Measurements from ENCODE around the gene NEO1. TPM values are rescaled to one million over a fixed set of nuclear protein-coding genes. Genes with fewer than 3 reads are reported as not detected.
A peak's percentile ranks its signal among the peaks of the same experiment; 100 is the strongest.

NEO1 gene, protein sequence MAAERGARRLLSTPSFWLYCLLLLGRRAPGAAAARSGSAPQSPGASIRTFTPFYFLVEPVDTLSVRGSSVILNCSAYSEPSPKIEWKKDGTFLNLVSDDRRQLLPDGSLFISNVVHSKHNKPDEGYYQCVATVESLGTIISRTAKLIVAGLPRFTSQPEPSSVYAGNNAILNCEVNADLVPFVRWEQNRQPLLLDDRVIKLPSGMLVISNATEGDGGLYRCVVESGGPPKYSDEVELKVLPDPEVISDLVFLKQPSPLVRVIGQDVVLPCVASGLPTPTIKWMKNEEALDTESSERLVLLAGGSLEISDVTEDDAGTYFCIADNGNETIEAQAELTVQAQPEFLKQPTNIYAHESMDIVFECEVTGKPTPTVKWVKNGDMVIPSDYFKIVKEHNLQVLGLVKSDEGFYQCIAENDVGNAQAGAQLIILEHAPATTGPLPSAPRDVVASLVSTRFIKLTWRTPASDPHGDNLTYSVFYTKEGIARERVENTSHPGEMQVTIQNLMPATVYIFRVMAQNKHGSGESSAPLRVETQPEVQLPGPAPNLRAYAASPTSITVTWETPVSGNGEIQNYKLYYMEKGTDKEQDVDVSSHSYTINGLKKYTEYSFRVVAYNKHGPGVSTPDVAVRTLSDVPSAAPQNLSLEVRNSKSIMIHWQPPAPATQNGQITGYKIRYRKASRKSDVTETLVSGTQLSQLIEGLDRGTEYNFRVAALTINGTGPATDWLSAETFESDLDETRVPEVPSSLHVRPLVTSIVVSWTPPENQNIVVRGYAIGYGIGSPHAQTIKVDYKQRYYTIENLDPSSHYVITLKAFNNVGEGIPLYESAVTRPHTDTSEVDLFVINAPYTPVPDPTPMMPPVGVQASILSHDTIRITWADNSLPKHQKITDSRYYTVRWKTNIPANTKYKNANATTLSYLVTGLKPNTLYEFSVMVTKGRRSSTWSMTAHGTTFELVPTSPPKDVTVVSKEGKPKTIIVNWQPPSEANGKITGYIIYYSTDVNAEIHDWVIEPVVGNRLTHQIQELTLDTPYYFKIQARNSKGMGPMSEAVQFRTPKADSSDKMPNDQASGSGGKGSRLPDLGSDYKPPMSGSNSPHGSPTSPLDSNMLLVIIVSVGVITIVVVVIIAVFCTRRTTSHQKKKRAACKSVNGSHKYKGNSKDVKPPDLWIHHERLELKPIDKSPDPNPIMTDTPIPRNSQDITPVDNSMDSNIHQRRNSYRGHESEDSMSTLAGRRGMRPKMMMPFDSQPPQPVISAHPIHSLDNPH (N-terminal part only)
- 10 to 100 TPM; 14.4 to 15.9 TPM for total RNA-seq

GRCh38 chr15:73051807-73052652 is at the start of gene NEO1:
NEO1 (plus strand) TSS chr15:73052463; CDS start chr15:73052676, 213 bp downstream.
- peak; percentile 74 for DNase-seq (ENCODE audit: low spot score)
- TF ChIP-seq, protein P1, sequence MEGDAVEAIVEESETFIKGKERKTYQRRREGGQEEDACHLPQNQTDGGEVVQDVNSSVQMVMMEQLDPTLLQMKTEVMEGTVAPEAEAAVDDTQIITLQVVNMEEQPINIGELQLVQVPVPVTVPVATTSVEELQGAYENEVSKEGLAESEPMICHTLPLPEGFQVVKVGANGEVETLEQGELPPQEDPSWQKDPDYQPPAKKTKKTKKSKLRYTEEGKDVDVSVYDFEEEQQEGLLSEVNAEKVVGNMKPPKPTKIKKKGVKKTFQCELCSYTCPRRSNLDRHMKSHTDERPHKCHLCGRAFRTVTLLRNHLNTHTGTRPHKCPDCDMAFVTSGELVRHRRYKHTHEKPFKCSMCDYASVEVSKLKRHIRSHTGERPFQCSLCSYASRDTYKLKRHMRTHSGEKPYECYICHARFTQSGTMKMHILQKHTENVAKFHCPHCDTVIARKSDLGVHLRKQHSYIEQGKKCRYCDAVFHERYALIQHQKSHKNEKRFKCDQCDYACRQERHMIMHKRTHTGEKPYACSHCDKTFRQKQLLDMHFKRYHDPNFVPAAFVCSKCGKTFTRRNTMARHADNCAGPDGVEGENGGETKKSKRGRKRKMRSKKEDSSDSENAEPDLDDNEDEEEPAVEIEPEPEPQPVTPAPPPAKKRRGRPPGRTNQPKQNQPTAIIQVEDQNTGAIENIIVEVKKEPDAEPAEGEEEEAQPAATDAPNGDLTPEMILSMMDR (IDR thresholded peaks at IDR 0.05) = no peak
- H3K36me3 ChIP-seq = no peaks in the 10 kb centered on the region
- H3K27me3 ChIP-seq = no peaks in the 10 kb centered on the region
- peak within 1 kb of the TSS; percentile 86 to 92 for H3K4me3 ChIP-seq
- H3K9me3 ChIP-seq = no peaks in the 10 kb centered on the region
- peak within 1 kb of the TSS; percentile 93 to 98 for H3K27ac ChIP-seq
- H3K4me1 ChIP-seq = peaks cover 0 to 17% of the 10 kb centered on the region in 2 donors

DNA sequence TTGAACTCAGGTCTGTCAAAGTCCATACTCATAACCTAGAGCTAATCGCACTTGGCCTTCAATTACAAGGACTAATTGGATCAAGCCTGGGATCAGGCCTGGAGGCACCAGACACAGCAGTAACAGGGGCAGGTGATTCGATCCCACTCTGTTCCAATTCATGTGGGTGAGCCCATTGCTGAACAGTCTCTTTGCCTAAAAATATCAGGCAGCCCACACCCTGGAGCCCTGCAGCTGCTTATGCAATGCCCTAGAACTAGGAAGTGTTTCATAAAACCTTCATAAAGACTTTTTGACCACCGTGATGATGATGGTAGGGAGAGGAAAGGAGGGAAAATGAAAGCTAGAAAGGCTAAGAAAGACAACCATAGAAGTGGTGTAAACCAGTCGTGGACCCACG is 47.8 kb upstream of the NEO1 start:
- Histone ChIP-seq H3K27me3 (no peaks in the 10 kb centered on the region), H3K36me3 (no peaks in the 10 kb centered on the region), H3K9me3 (no peaks in the 10 kb centered on the region), H3K4me1 (no peaks in the 10 kb centered on the region), H3K4me3 (no peak overlapping the region), H3K27ac (no peak overlapping the region)
- no peak for DNase-seq (ENCODE audit: low spot score)
- TF ChIP-seq, protein P1 (IDR thresholded peaks at IDR 0.05) = no peak

DNA sequence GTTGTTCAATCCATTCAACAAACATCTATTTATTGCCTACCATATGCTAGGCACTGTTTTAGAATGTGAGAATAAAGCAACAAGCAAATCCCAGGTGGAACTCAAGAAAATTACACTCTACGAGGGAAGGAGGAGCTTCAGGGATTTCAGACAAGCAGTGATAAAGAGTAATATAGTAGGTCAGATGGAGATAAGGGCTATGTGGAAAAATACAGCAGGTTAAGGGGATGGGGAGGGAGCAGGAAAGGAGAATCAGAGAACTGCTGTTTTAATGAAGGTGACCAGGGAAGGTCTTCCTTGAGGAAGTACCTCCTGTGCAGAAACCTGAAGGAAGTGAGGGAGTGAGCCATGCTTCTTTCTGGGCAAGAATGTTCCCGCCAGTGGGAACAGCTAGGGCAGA is 47.2 kb upstream of the NEO1 start:
- TF ChIP-seq, protein P1 (IDR thresholded peaks at IDR 0.05) = no peak
- H3K4me1 ChIP-seq = no peaks in the 10 kb centered on the region
- H3K27me3 ChIP-seq = no peaks in the 10 kb centered on the region
- no peak overlapping the region for H3K27ac ChIP-seq
- H3K9me3 ChIP-seq = no peaks in the 10 kb centered on the region
- no peak overlapping the region for H3K4me3 ChIP-seq
- no peaks in the 10 kb centered on the region for H3K36me3 ChIP-seq
- DNase-seq (ENCODE audit: low spot score) = no peak

- DNase-seq (ENCODE audit: low spot score) = no peak
- Histone ChIP-seq H3K9me3 (no peaks in the 10 kb centered on the region), H3K4me1 (peaks cover 0 to 3% of the 10 kb centered on the region in 2 donors), H3K36me3 (no peaks in the 10 kb centered on the region), H3K27ac (no peak overlapping the region), H3K27me3 (no peaks in the 10 kb centered on the region), H3K4me3 (no peak overlapping the region)
- TF ChIP-seq, protein P1 (IDR thresholded peaks at IDR 0.05) = no peak
Measured at GRCh38 chr15:73005446-73005845, 46.8 kb upstream of the NEO1 start.

- H3K9me3 ChIP-seq = no peaks in the 10 kb centered on the region
- H3K36me3 ChIP-seq = no peaks in the 10 kb centered on the region
- no peak overlapping the region for H3K4me3 ChIP-seq
- H3K27ac ChIP-seq = no peak overlapping the region
- TF ChIP-seq, protein P1 (IDR thresholded peaks at IDR 0.05) = no peak
- peaks cover 0 to 9% of the 10 kb centered on the region in 2 donors for H3K4me1 ChIP-seq
- H3K27me3 ChIP-seq = no peaks in the 10 kb centered on the region
- DNase-seq (ENCODE audit: low spot score) = no peak
Measured at GRCh38 chr15:73006523-73006922, 45.7 kb upstream of the NEO1 start.

Data from right atrium auricular region (tissue), 2 donors.